C4-2B (cell line): ENCODE measurements around the gene LY86.

Experiments used
- H3K27ac ChIP-seq: fragments of 450-650 bp; 2 replicates; pipeline ENCODE4 v1.5.1; 2017
- CTCF ChIP-seq: fragments of 450-650 bp; conservative IDR thresholded peaks from 2 replicates; pipeline ENCODE4 v1.5.1; 2017; ENCODE audit warnings: mild to moderate bottlenecking
- ZFX ChIP-seq: fragments of 450-650 bp; IDR thresholded peaks from 2 replicates; pipeline ENCODE4 v1.6.1; 2017

LY86 gene

DNA sequence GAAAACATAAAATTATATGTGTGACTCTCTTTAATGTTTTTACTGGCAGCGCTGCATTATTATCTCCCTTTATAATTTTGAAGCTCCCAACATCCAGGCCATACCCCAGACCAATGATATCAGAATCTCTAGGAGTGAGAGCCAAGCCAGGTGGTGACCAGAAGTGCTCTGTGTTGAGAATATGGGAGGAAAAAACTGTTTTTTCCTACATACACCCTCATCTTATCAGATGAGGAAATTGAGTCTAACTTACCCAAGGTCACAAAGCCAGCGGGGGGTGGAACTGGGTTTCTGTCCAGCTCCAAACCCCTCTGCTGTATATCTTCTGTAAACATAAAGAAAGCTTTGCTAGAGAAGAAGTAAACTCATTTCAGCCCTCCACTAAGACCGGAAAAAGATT, 42.5 kb downstream of the LY86 start:
- no peak overlapping the region for H3K27ac ChIP-seq
- no peak for TF ChIP-seq ZFX
- no peak for TF ChIP-seq CTCF

- H3K27ac ChIP-seq, result no peak overlapping the region
- TF ChIP-seq CTCF (no peak), ZFX (no peak)
Observed at GRCh38 chr6:6631534-6632276, 43.2 kb downstream of the LY86 start.

DNA sequence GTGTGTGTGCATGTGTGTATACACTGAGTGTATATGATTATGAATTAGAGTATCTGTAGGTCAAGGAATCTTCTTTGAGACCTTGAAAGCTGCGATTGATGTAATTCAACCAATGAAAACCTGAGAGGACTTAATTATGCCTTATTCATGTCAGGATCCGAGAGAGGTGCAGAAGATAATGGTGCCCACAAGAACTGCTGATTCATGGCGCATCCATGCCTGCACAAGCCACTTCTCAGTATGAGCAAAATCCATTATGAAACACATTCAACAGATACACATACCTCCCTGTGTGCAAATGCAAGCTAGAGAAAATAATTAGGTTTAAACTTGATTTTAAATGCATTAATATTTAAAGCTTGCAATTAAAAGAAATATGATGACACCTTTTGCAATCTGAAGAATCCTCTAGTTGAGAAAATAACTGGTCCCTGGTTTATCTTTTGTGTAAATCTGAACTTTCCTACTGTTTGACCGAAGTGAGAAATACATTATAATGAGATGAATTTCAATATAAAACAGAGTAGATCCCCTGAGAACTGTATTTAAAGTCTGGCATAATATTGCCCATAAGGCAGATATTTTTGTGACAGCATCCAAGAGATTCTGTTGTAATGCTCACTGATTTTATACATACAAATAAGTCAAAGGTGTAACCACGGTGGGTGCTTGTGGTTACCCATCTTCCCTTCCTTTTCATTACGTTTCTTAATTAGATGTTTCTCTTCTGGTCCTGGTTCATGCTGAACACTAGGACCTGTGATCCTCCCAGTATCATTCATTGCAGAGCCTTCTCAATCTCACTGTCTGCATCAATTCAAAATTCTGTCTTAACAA, 45.6 kb downstream of the LY86 start:
- H3K27ac ChIP-seq, result no peak overlapping the region
- no peak for TF ChIP-seq ZFX
- TF ChIP-seq CTCF, result no peak

- H3K27ac ChIP-seq, result no peak overlapping the region
- TF ChIP-seq ZFX, result no peak
- no peak for TF ChIP-seq CTCF
Observed at GRCh38 chr6:6634735-6635075, 46.2 kb downstream of the LY86 start.

DNA sequence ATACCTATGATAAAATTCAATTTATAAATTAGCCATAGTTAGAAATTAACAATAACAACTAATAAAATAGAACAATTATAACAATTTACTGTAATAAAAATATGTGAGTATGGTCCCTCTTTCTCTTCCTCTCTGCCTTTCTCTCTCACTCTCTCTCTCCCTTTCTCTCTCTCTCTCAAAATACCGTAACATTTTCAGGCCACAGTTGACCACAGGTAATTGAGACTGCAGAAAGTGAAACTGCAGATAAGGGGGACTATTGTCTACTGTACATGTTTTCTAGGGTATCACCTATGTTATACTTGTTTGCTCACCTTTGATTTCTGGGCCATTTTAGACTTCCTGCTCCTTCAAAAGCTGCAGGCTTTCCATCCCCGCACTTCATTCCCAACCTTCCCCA, 46.8 kb downstream of the LY86 start:
- H3K27ac ChIP-seq, result no peak overlapping the region
- no peak for TF ChIP-seq CTCF
- no peak for TF ChIP-seq ZFX

- H3K27ac ChIP-seq, result no peak overlapping the region
- TF ChIP-seq CTCF (no peak), ZFX (no peak)
Observed at GRCh38 chr6:6635869-6636268, 47.3 kb downstream of the LY86 start.

- no peak for TF ChIP-seq ZFX
- no peak for TF ChIP-seq CTCF
- H3K27ac ChIP-seq, result no peak overlapping the region
Observed at GRCh38 chr6:6639572-6639971, 51.1 kb downstream of the LY86 start.
